Stomach (tissue), 9 donors: ENCODE data around the gene CDK17. TPM values are rescaled to one million over a fixed set of nuclear protein-coding genes. Genes with fewer than 3 reads are reported as not detected.
A peak's percentile ranks its signal among the peaks of the same experiment; 100 is the strongest.

Source experiments
- DNase-seq, 2 donors: peaks; one replicate each; pipeline versions ENCODE4 v3.0.0 to v3.0.0-alpha.2; 2013 to 2019
- H3K27ac ChIP-seq, 5 donors: fragments of 200-600 bp in 4 of 5; sonication (generic) in 4 of 5; one replicate each; pipeline ENCODE4 v1.5.1; 2013 to 2019; ENCODE audit warnings: mild to moderate bottlenecking in 1 of 5, moderate library complexity in 1 of 5
- H3K27me3 ChIP-seq, 3 donors: fragments of 200-600 bp; sonication (generic); one replicate each; pipeline ENCODE4 v1.5.1; 2017 to 2019; ENCODE audit warnings: mixed run types in 1 of 3
- H3K36me3 ChIP-seq, 4 donors: fragments of 200-600 bp; sonication (generic); 1 replicate in 3 of 4; 2 replicates in 1 of 4; pipeline ENCODE4 v1.5.1; 2016 to 2019
- H3K4me1 ChIP-seq, 4 donors: fragments of 200-600 bp; sonication (generic); one replicate each; pipeline ENCODE4 v1.5.1; 2016 to 2019
- H3K4me3 ChIP-seq, 4 donors: fragments of 200-600 bp; sonication (generic) in 3 of 4; one replicate each; pipeline ENCODE4 v1.5.1; 2016 to 2019; ENCODE audit warnings: mild to moderate bottlenecking in 1 of 4
- H3K9me3 ChIP-seq, 4 donors: fragments of 200-600 bp; sonication (generic); one replicate each; pipeline ENCODE4 v1.5.1; 2016 to 2019
- EP300 ChIP-seq: sonication (generic); formaldehyde crosslinking; IDR thresholded peaks from one replicate; pipeline ENCODE4 v1.6.1; 2017; ENCODE audit warnings: antibody characterized with exemption
- POLR2A ChIP-seq, 4 donors: fragments of 450-650 bp; IDR thresholded peaks; one replicate each; pipeline ENCODE4 v1.6.1; 2016; ENCODE audit warnings: antibody characterized with exemption in 4 of 4, control low read depth in 2 of 4, mild to moderate bottlenecking in 1 of 4, moderate library complexity in 1 of 4
- POLR2AphosphoS5 ChIP-seq, 3 donors: sonication (generic); formaldehyde crosslinking; IDR thresholded peaks; one replicate each; pipeline ENCODE4 v1.6.1; 2016; ENCODE audit warnings: antibody characterized with exemption in 3 of 3
- WGBS, 5 donors: extraction: QIAGEN DNeasy Blood & Tissue Kit in 3 of 5; methylation state at CpG; one replicate each; pipeline versions ENCODE4 v1.1.5 to v1.1.7; 2013 to 2018; 5-methylcytosine and 5-hydroxymethylcytosine counted together
- intact Hi-C: fragments of 100-400 bp; cut with DNase I; formaldehyde crosslinking; loops from one replicate; pipeline ENCODE4 v1.15.1; 2023; ENCODE audit warnings: low total_unique reads
- polyA plus RNA-seq, 3 donors: library from polyadenylated mRNA; stranded (reverse); fragments of 200-250 nt; gene quantifications; one replicate each; pipeline ENCODE4 v1.2.3, GENCODE V29; 2013
- total RNA-seq, 5 donors: library from RNA; depleted of rRNA; stranded (reverse); fragments of >200 nt; gene quantifications; one replicate each; pipeline versions ENCODE4 v1.1.0 to v1.2.3, GENCODE V29; 2014 to 2016
- TF ChIP-seq, protein P1 (sequence below), 7 experiments: fragments of 450-650 bp in 4 of 7; fragments of 200-600 bp in 3 of 7; sonication (generic) in 3 of 7; IDR thresholded peaks; one replicate each; pipeline ENCODE4 v1.5.1; 2016 to 2019; ENCODE audit warnings: antibody characterized with exemption in 7 of 7, control low read depth in 2 of 7, mild to moderate bottlenecking in 1 of 7
- donor health status: healthy with polysubstance abuse.
- donor health status: Bipolar disorder and iron deficiency.
- donor health status: healthy.

CDK17 gene
- total and polyA plus RNA-seq, 8 donors, result 5.4 to 137 (median 40.5) TPM

DNA sequence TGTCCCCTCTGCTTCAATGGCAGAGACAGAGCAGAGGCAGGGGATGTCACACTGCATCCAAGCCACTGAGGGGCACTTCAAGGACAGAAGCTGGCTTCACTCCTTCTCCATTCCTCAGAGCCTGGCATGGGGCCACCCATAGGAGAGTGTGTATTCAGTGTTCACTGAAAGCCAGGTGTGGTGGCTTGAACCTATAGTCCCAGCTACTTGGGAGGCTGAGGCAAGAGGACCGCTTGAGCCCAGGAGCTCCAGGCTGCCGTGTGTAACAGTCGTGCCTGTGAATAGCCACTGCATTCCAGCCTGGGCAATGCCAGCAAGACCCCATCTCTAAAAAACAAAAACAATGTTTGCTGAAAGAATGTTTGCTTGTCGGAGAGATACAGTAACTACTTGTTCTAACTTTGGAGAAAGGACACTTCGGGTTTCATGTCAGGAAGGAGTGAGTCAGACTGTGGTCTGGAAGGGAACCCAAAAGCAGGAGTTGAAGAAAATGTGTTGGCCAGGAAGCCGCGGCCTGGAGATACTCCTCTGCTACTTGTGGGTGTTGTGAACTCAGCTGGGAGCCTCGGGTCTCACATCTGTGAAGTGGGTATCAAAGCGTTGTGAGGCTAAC lies 162.7 kb downstream of the CDK17 start:
- no peak overlapping the region for H3K4me3 ChIP-seq
- H3K27ac ChIP-seq, result peak overlapping the region; percentile 47 to 90 (median 86)
- DNase-seq, result peak; percentile 44 to 61
- no peak for TF ChIP-seq EP300
- TF ChIP-seq POLR2A (IDR thresholded peaks at IDR 0.05), result no peak
- TF ChIP-seq, protein P1, sequence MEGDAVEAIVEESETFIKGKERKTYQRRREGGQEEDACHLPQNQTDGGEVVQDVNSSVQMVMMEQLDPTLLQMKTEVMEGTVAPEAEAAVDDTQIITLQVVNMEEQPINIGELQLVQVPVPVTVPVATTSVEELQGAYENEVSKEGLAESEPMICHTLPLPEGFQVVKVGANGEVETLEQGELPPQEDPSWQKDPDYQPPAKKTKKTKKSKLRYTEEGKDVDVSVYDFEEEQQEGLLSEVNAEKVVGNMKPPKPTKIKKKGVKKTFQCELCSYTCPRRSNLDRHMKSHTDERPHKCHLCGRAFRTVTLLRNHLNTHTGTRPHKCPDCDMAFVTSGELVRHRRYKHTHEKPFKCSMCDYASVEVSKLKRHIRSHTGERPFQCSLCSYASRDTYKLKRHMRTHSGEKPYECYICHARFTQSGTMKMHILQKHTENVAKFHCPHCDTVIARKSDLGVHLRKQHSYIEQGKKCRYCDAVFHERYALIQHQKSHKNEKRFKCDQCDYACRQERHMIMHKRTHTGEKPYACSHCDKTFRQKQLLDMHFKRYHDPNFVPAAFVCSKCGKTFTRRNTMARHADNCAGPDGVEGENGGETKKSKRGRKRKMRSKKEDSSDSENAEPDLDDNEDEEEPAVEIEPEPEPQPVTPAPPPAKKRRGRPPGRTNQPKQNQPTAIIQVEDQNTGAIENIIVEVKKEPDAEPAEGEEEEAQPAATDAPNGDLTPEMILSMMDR (IDR thresholded peaks at IDR 0.05), result no peak
- peak; percentile 47 to 86 (median 68) for TF ChIP-seq POLR2AphosphoS5 (IDR thresholded peaks at IDR 0.05)
- peaks cover 55 to 96% (median 79%) of the 10 kb centered on the region in 4 donors for H3K4me1 ChIP-seq
- no peaks in the 10 kb centered on the region for H3K9me3 ChIP-seq
- H3K36me3 ChIP-seq, result no peaks in the 10 kb centered on the region
- 28 to 56% (median 46%) methylated on average over 9 of the region's 9 CpGs for WGBS, 5 donors
- H3K27me3 ChIP-seq, result no peaks in the 10 kb centered on the region
- intact Hi-C loops, result no loop called here

DNA sequence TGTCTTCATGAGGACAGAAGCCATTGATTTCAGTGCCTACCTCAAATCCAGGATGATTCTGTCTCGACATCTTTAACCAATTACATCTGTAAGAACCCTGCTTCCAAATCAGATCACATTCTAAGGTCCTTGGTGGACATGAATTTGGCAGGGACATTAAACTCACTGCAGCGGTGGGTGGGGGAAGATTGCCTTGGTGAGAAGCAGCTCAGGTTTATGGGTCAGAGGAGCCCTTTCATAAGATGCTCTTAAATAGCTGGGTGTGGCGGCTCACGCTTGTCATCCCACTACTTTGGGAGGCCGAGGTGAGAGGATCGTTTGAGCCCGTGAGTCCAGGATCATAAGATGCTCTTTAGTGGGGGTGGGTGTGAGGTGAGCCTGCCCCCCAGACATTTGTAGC lies 163.2 kb downstream of the CDK17 start:
- peaks cover 49 to 95% (median 74%) of the 10 kb centered on the region in 4 donors for H3K4me1 ChIP-seq
- whole genome bisulfite sequencing, 5 donors, result 67 to 90% (median 87%) methylated on average over 5 to 7 of the region's 7 CpGs
- DNase-seq, result no peak
- no peaks in the 10 kb centered on the region for H3K9me3 ChIP-seq
- H3K27ac ChIP-seq, result peak overlapping the region; percentile 47 to 90 (median 86)
- intact Hi-C loops, result no loop called here
- TF ChIP-seq POLR2AphosphoS5 (IDR thresholded peaks at IDR 0.05), result no peak
- TF ChIP-seq, protein P1 (IDR thresholded peaks at IDR 0.05), result no peak
- no peak for TF ChIP-seq EP300
- no peak for TF ChIP-seq POLR2A (IDR thresholded peaks at IDR 0.05)
- no peaks in the 10 kb centered on the region for H3K27me3 ChIP-seq
- H3K36me3 ChIP-seq, result no peaks in the 10 kb centered on the region
- no peak overlapping the region for H3K4me3 ChIP-seq

DNA sequence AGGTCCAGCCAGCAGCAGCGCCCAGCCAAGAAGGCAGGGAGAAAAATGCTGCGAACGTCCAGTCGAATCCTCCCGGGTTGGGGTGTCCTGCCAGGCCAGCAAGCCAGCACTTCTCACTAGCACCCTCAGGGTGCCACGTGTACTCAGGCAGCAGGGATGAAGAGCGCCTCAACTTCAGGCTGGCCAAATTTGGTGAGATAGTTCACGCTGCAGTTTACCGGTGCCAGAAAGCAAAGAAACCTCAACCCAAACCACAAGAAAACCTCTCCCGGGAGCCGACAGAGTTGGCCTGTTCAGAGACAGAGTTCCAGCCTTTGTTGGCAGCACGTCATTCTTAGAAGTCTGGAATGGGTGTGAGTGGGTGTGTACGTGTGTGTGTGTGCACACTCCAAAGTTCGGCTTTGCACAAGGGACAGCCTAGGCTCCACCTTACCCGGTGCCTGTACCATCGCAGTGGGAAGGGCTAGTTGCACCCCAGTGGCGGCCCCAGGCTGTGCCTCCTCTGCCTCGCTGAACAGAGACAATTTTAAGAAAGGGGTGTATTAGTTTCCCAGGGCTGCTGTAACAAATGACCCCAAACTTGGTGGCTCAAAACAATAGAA lies 163.9 kb downstream of the CDK17 start:
- no peak for TF ChIP-seq POLR2A (IDR thresholded peaks at IDR 0.05)
- no peak for TF ChIP-seq EP300
- no peak for TF ChIP-seq POLR2AphosphoS5 (IDR thresholded peaks at IDR 0.05)
- TF ChIP-seq, protein P1 (IDR thresholded peaks at IDR 0.05), result no peak
- Histone ChIP-seq H3K27ac (peak overlapping the region; percentile 18 to 90 (median 86)), H3K36me3 (no peaks in the 10 kb centered on the region), H3K27me3 (no peaks in the 10 kb centered on the region), H3K4me1 (peaks cover 48 to 88% (median 68%) of the 10 kb centered on the region in 4 donors), H3K9me3 (no peaks in the 10 kb centered on the region), H3K4me3 (no peak overlapping the region)
- DNase-seq, result peak in 1 of 2 donors; percentile 23
- WGBS, 5 donors, result 68 to 81% (median 78%) methylated on average over 18 of the region's 18 CpGs
- intact Hi-C loops, result no loop called here

DNA sequence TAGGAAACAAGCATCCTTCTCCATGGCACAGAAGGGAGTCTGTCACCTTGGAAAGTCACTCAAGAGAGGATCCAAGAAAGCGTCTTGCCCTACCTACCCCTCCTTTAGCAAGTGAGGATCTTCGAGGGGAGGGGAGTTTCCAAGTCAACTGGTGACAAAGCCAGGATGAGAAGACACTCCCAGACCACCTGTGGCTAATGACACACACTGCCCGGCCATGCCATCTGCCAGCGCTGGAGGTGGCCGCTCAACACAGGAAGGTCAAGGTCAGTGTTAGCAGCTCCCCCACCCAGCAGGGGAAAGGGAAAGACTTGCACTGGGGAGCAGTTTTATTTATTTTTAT lies 164.8 kb downstream of the CDK17 start:
- TF ChIP-seq, protein P1 (IDR thresholded peaks at IDR 0.05), result no peak
- no peak for TF ChIP-seq POLR2AphosphoS5 (IDR thresholded peaks at IDR 0.05)
- no peak for TF ChIP-seq EP300
- no peak for TF ChIP-seq POLR2A (IDR thresholded peaks at IDR 0.05)
- intact Hi-C loops, result no loop called here
- Histone ChIP-seq H3K4me1 (peaks cover 48 to 81% (median 62%) of the 10 kb centered on the region in 4 donors), H3K27ac (peak overlapping the region in 4 of 5 donors; percentile 82 to 90 (median 86)), H3K4me3 (no peak overlapping the region), H3K27me3 (no peaks in the 10 kb centered on the region), H3K36me3 (peaks cover 0 to 5% (median 2%) of the 10 kb centered on the region in 4 donors), H3K9me3 (no peaks in the 10 kb centered on the region)
- 80 to 90% (median 82%) methylated on average over 5 of the region's 5 CpGs for WGBS, 5 donors
- no peak for DNase-seq
